GM19023 (cell line): ENCODE data around the gene PLD5.

Experiments used
- ATAC-seq: cut with Tn5 transposase; IDR thresholded peaks from one replicate; pipeline ENCODE4 v1.9.1; 2021; ENCODE audit warnings: mild to moderate bottlenecking, moderate library complexity; ENCODE audit not compliant: unreplicated experiment

Gene PLD5

DNA sequence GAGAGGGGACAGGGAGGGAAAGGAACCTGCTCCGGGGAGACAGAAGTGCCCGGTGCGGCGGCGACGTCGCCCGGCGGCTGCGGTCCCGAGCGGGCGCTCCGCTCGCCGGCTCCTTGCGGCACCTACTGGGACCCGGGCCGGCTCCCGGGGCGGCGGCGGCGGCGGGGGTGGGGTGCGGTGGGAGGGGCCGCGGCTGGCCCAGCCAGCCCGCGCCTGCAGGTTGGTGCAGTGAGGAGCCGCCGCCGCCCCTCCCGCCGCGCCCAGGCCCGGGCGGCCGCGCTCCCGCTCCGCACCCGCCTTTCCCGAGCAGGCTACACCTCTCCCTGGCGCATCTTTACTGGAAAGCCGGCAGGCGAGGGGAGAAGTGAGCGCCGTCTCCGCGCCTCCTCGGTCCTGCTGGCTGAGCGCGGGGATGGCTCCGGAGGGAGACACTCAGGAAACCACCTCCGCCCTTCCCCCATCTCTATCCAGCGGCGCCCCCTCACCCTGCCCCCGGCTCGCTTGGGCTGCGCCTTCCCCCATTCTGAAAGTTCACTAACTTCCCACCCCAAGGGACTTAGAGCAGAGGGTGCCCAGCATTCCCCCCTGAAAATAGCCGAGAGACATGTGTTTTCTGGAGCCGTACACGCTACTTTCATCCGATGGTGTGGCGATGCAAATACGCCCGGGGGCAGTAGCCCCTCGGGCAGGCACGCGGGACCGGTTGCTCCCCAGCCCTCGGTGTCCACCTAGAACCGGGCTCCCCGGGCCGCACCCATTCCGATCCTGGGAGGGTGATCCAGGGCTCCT lies at the start of gene PLD5:
TSS of gene PLD5 (minus strand) at position 127 of the 789 bp plus-strand sequence.
- no peak for ATAC-seq

DNA sequence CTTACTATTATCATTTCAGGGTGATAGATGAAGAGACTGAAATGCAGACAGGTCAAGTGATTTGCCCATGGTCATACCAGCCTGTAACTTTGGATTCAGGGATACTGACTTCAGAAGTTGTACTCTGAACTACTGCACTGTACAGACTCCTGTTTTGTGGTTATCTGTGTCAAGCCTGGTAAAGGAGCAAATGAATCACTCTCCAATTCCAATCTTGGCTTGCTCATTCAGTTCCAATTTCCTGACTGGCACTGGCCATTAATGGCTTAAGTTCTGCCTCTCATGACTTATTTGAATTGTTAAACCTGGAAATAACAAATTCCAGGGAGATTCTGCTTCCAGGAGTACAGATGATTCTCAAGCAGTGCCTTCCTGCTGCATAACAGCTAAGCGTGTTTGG lies 45.4 kb upstream of the PLD5 start:
- no peak for ATAC-seq

DNA sequence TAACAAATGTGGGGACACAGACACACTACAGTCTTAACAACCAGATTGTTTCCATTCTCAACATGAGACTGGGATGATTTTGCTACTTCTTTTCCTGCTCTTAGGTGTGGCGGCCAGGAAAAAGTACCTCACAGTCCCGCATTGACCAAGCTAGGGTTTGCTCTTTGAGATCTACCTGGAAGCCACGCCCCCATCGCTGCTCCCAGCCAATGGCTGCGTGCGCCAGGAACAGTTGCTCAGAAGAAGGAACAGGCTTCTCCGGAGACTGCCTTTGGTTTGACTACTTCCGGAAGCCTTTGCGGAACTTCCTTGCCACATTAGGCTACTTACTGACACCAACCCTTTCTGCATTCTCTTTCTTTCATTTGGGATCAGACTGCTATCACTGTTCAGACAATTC lies 44.2 kb upstream of the PLD5 start:
- no peak for ATAC-seq

DNA sequence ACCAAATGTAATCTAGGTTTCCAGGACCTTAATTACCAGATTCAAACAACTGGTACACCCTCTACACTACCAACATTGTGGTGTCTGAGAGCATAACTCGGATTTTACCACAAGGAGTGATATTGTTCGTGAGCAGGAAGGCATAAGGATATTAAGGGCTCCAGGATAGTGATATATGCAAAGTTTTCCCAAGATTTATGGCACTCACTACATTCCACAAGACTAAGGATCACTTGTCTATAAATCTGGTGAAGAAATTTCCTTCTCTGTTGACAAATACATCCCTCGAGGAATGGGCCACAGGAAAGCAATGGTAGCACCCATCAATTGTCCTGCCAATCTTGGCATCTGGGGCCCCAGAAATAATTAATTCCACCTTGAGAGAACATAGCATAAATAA lies 43.1 kb upstream of the PLD5 start:
- no peak for ATAC-seq

DNA sequence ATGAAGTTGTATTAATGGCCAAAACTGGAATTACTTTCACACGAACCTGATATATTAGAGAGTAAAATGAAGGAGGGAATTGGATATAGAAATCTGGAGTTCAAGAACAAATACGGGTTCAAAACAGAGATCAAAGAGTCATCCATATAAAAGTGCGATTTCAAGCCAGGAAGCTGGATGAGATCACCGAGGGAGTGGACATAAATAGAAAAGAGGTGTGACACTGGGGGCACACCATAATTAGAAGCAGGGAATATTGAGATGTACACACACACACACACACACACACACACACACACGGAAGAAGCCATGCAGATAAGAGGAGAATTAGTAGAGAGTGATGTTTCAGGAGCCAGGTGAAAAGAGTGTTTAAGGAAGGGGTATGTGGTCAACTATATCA lies 32.3 kb upstream of the PLD5 start:
- no peak for ATAC-seq

DNA sequence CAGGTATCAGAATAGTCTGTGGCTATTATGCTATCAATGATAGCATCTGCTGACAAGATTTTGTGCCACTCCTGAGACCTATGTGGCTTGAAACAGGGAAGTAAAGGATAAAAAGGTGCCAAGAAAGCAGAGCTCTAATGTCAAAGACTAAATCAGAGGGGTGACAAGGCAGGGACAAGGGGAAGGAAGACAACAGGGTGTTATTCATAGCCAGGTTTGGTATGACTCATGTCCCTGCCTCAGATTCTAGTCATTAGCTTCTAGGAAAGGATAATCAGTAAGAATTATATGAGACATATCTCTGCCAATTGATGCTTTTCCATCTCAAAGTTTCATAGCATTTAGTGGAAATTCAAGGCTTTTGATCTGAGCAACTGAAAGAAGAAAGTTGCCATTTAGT lies 31.8 kb upstream of the PLD5 start:
- ATAC-seq, result no peak

DNA sequence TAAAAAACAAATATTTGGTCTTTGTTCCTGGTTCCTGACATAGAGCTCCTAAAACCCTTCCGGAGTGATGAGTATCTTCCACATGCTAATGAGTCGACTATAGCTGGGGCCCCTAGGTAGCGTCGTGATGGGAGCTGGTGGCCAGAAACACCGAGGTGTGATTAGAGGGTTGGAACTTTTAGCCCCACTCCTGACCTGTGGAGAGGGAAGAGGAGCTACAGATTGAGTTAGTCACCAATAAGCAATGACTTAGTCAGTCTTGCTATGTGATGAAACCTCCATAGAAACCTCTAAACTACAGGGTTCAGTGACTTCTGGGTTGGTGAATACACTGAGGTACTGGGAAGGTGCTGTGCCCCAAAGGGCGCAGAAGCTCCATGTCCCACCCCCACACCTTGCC lies 30.1 kb upstream of the PLD5 start:
- ATAC-seq, result no peak

DNA sequence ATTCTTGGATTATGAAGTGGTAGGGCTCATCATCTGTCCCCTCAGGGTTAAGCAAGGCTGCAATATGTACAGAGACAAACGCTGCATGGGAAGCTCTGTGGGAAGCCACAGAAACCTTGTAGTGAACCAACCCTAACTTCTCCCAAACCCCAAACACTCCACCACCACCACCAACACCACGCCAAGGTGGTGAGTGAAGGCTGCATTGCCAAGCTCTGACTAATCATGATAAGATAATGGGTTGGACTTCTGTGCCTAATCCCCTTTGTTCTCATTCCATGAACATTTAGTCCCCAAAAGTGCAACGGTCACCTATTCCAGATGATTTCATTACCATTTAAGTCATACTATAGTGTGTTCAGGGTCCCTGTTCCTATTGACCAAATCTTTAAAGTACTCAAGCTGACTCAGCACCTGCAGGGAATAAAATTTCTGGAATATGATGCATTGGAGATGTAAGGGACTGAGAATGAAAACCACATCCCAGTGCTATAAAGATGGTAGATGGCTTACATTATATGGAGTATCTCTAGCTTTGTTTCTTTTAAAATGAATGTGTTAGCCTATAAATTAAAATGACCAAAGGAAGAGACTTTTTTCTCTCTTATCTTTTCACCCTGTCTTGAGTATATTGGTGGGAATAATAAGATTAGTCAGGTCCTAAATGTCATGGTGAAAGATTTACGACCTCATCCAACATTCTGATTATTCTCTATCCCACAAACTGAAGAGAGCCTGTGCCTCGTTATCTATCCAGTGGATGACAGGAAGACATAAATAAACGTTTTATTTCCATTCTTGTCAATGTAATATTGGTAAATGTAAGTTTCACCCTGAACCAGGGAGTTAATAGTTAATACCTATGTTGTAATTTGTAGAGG lies 22.6 kb upstream of the PLD5 start:
- no peak for ATAC-seq

DNA sequence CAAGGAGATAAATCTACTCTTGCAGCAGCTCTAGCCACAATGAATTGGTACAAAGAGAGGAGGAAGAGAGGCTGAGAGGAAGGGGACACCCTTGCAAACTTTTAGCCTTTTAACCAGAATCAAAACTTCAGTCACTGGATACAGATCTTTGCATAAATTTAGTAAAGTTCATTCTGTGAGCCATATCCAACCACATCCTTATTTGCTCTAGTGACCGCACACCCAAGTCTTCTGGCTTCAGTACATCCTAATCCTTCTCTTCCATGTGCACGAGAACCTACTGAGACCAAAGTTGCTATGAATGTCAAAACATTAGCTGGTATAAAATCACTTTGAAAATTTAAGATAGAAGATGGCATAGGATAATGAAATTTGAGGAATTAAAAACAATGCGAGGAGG lies 21.9 kb upstream of the PLD5 start:
- ATAC-seq, result no peak

DNA sequence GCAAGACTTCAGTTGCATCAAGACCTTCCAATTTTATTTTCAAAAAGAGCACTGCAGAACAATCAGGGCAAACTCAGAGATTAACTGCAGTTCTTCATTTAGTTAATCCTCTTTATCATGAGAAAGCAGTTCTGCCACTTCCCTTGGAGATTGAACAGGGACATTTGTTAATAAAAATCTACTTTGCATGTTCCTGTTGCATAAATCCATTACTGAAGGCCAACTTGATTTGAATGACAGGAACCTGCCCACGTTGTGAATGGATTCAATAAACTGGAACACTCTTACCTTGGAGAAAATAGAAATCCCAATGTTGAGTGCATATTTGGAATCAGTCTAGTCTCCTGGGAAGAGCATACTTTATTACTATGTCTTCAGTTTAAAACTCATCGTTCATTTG lies 19.6 kb upstream of the PLD5 start:
- ATAC-seq, result no peak

DNA sequence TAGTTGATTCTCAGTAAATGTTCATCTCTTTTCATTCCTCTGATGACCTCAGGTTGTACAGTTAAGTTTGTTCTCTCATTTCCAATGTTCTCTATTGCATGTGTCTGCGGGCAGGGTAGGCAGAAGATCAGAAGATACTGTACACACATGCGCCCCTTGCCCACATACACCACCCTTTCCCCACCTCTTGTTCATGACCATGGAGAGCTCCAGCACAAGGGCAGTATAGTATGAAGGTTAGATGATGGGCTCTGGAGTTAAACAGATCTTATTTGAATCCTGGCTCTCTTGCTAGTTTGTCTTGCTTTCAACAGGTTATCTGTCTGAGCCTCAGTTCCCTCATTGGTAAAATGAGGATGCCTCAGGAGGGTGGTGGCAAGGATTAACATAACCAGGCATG lies 17.8 kb upstream of the PLD5 start:
- ATAC-seq, result no peak

DNA sequence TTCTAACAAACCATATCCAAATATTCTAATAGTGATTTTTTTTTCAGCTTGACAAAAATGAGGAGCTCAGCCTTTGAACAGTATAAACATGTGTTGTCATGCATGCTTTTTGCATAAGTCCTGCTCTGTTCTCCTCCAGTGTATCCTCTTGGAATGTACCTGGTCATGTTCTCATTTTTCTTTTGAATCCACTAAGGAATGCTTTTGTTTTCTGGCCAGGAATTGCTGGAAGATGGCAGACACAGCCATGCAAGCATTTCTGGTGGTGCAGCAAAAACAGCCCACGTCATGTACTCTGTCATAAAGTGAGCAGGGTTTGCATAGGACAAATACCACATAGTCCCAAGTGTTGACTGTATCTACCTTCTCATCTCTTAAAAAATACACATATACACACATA lies 11.5 kb upstream of the PLD5 start:
- no peak for ATAC-seq

DNA sequence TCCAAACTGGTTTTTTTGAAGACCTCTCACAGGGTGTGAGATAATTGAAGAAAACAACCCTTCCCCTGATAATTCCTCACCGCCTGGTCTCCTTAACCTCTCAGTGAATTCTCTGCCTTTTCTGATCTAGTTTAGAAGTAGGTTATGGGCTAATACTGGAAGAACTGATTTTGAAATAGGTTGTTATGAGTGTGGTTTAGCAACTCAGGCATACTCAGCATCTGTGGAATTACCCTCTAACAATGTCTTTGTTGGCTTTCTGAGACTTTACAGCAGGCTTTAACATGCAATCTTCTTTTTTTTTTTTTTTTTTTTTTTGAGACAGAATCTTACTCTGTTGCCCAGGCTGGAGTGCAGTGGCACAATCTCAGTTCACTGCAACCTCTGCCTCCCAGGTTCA lies 10.3 kb upstream of the PLD5 start:
- ATAC-seq, result no peak

DNA sequence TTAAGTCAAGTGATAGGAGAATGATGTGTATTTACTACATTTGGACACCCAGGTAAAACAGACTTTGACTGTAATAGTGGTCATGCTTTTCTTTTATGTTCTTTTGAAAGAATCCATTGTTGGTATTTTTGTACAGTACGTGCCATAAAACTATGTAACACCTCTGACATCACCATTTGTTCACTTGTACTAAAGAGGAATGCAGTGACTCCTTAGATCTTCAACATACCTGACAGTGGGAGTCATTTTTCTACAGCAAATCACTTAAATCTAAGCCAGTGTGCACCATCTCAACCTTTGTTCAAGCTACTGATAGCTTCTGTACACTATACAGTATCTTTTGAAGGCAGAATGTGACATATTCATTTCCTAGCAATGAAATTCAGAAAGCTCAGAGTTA lies 6.3 kb upstream of the PLD5 start:
- ATAC-seq, result no peak

DNA sequence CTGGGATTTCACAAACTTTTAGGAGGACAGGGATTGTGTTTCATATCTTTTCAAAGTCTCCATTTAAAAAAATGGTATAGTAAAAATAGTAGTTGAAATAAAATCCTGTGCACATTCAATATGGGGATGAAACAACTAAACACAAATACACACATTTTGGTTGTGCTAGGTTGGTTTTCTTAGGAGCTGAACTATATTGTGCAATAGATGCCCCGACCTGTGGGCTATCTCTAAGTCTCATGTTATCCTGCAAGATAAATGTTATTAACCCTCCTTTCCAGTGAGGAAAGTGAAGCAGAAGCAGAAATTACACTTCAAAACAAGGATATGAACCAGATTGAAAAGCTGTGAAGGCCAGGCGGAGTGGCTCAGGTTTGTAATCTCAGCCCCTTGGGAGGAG lies 1.3 kb upstream of the PLD5 start:
- no peak for ATAC-seq

DNA sequence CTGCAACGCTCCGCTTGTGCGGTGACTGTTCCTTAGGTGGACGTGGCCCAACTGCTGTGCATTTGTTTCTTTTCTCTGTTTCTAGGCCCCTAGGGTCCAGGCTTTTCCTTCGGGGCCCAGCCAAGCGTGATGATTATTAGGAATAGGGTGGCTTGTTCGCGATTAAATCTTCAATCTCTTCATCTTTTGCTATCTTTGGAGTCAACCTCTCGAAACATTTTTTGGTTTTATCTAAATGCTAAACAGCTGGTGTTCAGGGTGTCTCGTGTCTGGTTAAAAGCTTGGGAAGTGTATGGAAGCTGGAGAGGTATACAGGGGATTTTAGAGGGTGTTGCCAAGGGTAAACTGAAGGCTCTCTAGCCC lies 844 bp upstream of the PLD5 start:
- ATAC-seq, result no peak

DNA sequence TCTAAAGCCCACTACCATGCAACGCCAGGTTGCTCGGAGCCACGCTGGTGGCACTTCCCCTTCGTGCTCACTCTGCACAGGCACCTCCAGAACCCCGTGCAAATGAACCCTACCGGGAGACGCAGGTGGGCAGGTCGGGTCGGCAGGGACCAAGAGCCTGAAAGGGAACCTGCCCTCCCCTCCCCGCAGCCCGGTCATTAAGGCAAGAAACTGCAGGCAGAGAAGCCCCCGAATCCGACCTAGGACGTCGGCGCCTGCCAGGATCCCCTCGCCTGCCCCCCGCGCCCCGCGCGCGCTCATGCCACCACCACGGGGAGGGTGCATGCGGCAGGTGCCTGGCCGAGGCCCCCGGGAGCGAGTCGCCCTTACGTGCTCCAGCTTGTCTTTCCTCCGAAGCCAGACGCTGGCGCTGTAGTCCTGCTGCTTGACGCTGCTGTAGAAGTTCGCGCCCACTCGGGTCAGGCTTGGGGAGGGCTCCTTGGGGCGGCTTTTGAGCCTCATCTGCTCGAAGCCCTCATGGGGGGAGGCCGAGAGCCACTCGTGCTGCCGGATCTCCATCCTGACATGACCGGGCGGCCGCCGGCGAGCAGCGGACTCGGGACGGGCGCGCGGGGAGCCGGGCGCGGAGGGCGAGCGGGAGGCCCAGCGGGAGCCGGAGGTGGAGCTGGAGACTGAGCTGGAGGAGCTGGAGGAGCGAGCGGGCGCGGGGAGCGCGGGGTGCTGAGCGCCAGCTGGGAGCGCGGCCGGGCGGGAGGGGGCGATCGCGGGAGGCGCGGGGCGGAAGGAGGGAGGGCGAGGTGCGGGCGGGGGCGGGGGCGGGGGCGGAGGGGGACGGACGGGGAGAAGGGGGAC lies 552 bp downstream of the PLD5 start:
- no peak for ATAC-seq

DNA sequence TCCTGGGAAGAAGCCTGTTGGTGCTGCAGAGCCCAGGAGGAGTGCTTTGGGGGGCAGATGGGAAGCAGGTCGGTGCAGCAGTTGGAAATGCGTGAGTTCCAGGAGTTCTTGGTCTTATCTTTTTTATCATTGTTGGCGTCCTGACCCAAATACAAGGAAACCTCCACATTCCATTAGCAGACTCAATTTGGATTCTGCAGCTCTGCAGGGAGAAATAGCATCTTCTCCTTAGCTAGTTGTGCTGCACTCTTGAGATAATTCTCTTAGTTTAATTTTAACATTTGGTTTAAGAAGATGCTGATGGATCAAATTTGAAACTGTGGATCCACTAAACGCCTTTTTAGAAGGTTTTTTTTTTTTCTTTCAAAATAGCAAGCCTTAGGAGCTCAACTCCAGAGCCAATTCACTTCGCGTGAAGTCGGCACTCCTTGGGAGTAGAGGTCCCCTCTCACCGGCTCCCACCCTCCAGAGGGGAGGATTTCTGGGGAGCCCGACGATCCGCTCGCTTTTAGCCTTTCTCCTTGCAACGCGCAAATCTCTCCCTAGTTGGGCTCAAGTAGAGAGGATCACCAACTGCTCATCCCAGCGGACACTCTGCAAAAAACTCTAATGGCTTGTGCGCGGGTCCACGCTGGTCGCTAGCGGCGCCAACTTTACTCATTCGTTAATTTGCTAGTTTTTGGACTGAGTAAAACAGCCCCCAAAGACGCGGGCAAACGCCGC lies 1.3 kb downstream of the PLD5 start:
- ATAC-seq, result no peak

DNA sequence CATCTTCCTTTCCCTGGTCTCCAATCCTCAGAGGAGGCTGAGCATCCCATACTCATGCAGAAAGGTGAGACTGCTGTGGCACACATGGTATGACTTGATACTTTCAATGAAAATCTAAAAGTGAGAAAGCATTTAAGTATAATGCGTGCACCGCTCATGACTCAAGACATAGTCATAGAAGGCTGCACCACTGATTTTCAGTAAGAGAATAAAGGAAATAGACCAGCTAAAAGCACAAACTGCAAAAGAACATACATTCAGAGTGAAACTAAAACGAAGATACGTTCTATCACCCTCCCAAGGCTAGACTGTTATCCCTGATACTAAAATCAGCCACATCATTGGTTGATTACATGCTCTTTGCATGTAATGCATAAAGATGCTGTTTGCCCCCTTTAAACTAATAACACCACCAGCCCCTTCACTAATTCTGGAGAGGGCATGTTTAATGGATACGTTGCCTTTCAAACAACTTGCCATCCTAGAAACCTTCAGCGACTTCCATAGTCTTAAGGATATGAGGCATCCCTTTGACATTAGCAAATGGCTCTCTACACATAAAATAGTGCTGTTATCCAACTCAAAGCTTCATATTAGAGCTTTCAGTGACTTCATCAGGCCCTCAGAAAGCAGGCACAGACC lies 2.1 kb downstream of the PLD5 start:
- no peak for ATAC-seq

DNA sequence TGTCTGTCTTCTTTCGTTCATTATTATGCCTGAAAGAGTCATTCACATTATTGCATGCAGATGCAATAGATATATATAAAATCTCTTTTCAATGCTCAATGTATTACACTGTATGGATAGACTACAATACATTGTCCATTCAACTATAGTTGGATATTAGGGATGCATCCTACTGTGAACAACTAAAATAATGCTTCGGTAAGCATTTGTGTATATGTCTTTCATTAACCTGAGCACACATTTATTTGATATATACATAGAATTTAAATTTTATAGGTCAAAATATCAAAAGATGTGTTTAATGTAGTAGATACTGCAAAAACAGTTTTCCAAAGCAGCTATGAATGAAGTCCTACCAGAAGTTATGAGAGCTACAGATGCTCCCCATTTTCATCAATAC lies 8.9 kb downstream of the PLD5 start:
- ATAC-seq, result no peak
